ENCODE data around the gene HK2.

Gene HK2

GRCh38 chr2:74860079-74860478 is 26.2 kb downstream of the HK2 start:
- DNase-seq, result no peak

- no peak for DNase-seq
Observed at GRCh38 chr2:74860521-74860920, 26.6 kb downstream of the HK2 start.

DNA sequence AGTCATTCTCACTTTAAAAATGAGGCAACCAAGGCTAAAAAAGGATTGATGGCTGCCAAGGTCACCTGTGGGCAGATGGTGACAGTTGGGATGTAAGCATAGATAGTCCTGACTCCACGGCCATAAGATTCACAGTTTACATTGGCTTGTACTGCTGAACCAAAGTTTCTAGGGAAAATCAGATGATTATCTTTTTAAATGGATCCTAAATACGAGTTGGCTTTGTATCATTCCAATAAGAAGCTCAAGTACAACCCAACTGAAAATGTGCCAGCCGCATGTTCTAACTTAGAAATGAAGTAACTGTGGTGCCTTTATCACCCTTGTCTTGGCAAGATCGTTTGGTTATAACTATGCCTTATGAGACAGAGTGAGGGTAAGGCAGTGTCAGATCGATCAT is 27.6 kb downstream of the HK2 start:
- no peak for DNase-seq

GRCh38 chr2:74862020-74862964 is 28.4 kb downstream of the HK2 start:
- DNase-seq, result no peak

DNA sequence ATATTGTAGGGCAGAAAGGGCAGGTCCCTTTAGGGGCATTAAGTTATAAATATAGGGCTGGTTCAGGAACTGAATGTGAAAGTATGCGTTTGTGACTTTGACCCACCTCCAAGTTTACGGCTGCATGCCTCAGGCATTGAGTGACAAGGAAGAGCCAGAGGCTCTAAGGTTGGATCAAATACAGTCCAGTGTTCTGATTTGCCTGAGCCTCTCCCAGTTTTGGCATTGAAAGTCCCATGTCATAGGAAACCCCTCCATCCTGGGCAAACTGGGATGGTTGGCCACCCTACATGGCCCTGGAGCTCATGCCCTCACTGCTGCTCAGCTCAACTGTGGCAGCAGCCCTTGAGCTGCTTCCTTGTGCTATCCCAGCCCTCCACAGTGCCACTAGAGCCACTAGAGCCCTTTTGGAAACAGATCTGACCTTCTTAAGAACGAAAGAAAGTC is 29.9 kb downstream of the HK2 start:
- no peak for DNase-seq

GRCh38 chr2:74864728-74865722 is 31.1 kb downstream of the HK2 start:
- DNase-seq, result no peak

DNA sequence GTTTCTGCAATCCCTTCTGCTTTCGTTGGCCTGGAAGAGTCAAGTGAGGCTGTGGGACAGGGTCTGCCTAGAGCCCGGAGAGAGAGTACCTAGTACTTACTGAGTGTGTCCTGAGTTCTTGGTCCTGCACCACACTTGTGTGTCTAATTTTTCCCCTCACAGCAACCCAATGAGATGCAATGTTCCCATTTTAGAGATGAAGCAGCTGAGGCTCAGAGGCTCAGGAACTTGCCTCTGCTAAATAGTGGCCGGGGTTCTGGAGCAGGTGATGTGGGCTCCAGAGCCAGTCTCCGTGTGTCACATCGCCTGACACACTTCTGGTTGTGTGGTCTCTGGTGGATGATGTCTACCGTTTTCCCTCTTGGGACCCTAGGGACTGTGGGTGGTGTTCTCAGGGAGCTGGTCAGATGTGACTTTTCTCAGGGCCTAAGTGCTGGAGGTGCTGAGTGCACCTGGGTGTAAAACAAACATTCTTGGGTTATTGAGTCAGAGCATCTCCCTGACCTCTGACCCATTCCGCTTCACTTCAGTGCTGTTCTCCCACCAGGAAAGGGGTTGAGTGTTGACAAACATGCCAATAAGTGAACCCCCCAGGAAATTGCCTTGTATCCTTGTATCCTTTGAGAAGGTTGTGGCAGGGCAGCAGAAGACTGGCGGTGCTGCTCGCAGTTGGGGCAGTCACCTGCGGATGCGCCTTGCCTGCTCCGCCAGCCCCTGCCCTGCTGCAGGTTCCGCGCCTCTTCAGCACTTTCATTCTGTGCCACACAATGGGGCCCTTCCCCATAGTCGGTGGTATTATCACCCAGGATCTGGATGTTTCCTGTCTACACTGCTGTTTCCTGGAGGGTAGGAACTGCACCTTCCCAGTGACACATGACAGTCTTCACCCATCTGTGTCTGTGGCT is 32.1 kb downstream of the HK2 start:
- no peak for DNase-seq

GRCh38 chr2:74867841-74868658 is 34.1 kb downstream of the HK2 start:
- no peak for DNase-seq

DNA sequence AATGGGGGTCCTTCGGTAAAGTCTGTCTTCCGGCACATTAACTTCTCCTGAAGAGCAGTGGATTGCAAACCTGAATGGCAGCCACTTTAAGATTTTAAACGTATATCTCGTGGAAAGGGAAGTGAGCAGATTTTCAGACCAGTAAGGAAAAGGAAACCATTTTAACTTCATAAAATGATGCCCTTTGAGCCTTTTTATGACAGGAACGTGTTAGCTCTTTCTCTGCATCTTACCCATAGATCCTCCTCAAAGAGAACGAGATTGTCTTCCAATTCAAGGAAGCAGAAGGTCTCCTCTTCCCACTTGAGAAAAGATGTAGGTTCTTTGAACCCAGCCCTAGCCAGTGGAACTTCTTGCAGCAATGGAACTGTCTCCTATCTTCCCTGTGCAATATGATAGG is 35.6 kb downstream of the HK2 start:
- no peak for DNase-seq

DNA sequence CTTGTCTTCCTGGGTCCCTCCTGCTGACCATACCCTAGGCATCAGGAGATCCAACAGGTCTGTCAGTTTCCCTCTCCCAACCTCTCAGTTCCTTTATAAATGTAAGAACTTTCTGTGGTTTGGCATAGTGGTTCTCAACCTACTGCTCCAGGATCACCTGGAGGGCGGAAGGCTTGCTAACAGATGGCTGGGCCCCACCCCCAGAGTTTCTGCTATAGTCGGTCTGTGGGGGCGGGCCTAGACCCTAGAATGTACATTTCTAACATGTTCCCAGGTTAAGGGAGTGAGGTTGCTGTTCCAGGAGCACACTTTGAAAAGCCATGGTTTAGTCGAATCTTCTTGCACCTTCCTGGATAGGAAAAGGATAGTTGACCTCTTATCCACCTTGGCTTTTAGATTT is 37.0 kb downstream of the HK2 start:
- no peak for DNase-seq

DNA sequence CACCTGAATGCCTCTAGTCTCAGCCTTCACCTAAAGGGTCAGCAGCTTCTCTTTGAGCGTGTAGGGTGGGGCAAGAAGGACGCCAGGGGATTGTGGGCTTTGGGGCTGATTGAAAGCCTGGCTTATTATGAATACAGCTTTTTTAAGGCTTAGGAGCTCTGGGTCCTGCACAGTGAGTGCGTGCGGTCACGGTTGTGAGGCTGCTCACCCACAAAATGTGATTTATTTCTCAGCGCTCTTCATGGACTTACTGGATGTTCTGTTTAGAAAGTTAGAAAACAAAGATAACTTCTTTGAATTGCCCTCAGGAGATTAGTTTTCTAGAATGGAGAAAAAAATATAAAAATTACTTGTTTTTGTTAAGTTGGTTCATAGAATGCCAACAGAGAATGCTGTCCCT is 37.5 kb downstream of the HK2 start:
- no peak for DNase-seq

DNA sequence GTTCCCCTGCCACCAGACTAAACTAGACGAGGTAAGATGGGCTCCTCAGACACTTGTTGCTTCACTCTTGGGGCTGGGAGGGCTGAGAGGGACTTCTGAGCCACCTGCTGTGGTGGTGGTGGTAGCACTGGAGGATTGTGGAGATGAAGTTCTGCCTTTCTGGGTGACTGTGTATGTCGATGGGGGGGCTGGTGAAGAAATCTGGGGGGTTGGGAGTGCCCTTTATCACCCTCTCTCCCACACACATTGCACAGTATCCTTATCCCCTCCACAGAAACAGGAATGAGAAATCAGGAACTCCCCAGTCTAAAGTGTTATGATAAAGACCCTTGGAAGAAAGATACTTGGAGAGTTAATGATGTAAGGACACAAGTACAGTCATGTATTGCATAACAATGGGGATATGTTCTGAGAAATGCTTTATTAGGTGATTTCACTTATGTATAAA is 38.5 kb downstream of the HK2 start:
- DNase-seq, result no peak

DNA sequence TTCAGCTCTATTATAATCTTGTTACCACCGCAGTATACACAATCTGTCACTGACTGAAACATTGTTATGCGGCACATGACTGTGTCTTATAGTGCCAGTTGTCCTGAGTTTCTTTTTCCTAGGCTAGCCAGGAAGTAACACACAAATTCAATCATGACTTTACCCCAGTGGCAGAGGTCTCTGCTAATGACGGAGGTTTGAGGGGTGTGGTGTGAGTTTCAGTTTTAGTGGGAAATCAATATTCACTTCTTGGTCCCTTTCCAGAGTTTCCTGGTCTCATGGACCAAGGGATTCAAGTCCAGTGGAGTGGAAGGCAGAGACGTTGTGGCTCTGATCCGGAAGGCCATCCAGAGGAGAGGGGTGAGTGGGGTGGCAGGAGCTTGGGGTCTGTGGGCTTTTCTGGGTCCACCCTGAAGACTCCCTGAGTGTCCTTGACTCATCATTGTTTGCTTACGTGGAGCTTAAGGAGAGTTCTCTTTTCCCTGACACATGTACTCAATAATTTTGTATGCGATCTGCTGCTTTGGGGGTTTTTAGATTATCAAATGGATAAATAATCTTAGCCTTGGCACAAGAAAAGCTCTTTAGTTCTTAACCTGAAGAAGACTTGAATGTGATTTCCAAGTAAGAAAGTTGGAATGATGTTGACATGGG is 39.2 kb downstream of the HK2 start:
- DNase-seq, result no peak

DNA sequence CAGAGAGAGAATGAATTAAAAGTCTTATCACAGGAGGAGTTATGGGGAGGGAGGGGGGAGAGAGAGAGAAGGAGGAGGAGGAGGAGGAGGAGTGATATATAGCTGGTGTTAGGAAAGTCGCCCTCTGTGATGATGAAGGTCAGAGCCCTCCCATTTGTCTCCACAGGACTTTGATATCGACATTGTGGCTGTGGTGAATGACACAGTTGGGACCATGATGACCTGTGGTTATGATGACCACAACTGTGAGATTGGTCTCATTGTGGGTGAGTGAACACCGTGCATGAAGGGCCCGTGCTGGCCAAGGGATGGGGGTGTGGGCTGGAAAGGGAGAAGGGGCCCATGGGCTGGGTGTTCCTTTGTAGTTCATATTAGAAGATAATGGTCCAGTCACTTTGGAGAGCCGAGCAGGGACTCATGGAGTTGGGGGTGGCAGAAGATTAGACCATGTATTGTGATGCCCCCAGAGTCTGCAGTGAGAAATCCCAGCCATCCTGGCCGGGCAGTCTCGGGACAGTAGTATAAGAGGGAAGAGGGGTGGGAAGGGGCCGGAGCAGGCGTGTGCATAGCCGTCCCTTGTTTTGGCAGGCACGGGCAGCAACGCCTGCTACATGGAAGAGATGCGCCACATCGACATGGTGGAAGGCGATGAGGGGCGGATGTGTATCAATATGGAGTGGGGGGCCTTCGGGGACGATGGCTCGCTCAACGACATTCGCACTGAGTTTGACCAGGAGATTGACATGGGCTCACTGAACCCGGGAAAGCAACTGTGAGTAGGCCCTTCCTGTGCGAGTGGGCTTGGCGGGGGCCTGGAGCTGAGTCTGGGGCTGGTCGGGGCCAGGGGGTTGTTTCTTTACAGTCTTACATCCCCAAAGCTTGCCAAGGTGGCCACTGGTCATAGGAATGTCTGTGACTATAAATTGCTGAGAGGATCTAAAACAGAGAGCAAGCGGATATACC is 40.0 kb downstream of the HK2 start:
- DNase-seq, result no peak

GRCh38 chr2:74876081-74876886 is 42.4 kb downstream of the HK2 start:
- DNase-seq, result peak; percentile 23

DNA sequence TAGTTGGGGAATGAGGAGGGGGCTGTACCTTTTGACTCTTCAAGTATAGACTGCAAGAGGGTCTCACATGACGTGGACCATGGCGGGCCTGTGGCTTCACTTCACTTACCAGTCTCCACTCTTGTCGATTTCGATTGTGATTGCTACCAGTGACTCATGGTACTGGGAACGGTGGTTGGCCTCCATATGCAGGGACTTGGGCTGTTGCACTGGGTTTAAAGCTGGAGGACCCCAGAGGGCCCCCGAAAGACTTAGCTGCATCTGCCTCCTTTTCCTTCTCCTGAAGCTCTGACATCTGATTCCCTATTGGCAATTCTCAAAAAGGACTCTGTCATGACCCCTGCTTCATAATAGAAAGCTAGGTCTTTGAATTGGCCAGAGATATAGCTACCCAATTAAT is 43.4 kb downstream of the HK2 start:
- DNase-seq, result no peak

GRCh38 chr2:74877781-74878433 is 44.0 kb downstream of the HK2 start:
- no peak for DNase-seq

- no peak for DNase-seq
Observed at GRCh38 chr2:74878551-74878950, 44.6 kb downstream of the HK2 start.

Measured in stimulated activated CD4-positive, alpha-beta T cell treated with anti-CD3 and anti-CD28 coated beads, Interleukin-1b, Interleukin-23, amount 100 ng/mL, for 48 hours (primary cell).